Dedifferentiated amniotic fluid mesenchymal stem cell (primary cell): ENCODE results near the gene ERFE.

Experiments used
- DNase-seq: peaks from one replicate; pipeline ENCODE4 v3.0.0-alpha.2; 2016; ENCODE audit errors: extremely low spot score

ERFE gene

DNA sequence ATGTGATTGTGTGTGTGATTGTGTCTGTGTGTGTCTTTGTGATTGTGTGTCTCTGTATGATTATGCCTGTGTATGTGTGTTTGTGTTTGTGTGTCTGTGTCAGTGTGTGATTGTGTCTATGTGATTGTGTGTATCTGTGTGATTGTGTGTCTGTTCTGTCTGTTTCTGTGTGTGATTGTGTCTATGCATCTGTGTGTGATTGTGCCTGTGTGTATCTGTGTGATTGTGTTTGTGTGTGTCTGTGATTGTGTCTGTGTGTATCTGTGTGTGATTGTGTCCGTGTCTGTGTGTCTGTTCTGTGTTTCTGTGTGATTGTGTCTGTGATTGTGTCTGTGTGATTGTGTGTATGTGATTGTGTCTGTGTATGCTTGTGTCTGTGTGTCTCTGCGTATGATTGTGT is 32.4 kb upstream of the ERFE start:
- DNase-seq, result no peak

DNA sequence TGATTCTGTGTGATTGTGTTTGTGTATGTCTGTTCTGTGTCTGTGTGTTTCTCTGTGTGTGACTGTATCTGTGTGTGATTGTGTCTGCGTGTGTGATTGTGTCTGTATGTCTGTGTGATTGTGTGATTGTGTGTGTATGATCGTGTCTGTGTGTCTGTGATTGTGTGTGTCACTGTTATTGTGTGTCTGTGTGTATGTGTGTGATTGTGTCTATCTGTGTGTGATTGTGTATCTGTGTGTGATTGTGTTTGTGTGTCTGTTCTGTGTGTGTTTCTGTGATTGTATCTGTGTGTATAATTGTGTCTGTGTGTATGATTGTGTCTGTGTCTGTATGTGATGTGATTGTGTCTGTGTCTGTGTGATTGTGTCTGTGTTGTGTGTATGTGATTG is 32.0 kb upstream of the ERFE start:
- DNase-seq, result no peak

DNA sequence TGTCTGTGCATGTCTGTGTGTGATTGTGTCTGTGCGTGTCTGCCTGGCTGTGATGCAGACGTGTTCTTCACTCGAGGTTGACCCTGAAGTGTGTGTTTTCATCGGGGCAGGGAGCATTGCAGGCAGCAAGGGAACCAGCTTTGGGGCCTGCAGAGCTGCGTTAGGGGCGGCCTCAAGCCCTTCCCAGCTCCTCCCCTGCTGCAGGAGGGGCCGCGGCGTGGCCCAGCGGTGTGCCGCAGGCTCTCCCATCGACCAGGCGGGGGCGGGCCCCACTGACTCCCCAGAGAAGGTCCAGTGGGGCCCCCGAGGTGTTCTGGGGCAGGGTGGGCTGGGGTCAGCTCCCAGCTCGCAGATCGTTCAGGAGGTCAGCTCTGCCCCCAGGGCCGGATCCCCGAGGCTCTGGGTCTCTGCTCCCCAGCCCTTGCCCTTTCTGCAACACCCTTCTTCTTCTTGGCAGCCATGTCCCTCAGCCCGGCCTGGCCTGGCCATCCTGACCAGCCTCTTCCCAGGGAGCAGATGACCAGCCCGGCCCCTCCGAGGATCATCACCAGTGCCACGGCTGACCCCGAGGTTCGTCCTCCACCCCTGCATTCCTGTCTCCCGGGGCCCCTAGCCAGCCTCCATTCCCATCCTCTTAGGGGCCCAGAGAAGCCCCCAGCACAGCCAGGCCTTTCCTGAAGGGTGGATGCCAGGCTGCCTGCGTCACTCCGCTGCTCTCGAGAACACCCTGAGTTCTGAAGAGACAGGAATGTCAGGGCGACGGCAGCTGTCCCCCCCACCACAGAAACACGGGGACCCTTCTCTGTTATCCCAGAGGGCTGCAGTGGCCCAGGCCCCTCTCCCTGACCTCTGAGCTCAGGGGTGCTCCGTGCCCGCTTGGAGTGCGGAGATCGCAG is 31.4 kb upstream of the ERFE start:
- no peak for DNase-seq

DNA sequence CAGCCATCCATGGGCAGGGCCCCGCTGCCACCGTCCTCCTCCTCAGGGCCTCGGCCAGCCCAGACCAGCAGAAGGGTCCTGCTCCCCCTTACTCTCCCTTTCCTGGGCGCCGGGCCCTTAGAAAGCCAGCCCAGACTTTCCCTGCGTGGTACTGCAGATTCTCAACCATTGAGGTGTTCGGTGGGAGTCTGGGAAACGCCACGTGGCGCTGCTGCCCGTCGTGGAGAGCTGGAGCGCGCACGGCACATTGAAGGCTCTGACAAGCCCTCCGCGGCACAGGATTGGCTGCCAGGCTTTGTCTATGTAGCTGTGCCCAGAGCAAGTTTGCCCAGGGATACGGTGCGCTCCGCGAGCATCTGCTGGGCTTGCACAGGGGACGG is 30.7 kb upstream of the ERFE start:
- DNase-seq, result no peak

DNA sequence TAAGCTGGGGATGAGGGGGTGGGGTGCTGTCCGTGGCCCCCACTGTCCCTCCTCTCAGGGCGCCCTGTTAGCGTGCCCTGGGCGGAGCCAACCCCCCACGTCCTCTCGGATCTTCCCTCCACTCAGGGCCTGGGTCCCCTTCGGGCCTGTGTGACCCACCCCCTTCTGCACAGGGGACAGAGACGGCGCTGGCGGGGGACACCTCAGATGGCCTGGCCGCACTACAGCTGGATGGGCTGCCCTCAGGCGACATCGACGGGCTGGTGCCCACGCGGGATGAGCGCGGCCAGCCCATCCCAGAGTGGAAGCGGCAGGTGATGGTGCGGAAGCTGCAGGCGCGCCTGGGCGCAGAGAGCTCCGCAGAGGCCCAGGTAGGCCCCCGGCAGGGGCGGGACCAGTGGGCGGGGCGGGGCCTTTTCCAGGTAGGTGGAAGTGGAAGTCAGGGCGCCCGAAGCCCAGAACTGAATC is 30.2 kb upstream of the ERFE start:
- no peak for DNase-seq

DNA sequence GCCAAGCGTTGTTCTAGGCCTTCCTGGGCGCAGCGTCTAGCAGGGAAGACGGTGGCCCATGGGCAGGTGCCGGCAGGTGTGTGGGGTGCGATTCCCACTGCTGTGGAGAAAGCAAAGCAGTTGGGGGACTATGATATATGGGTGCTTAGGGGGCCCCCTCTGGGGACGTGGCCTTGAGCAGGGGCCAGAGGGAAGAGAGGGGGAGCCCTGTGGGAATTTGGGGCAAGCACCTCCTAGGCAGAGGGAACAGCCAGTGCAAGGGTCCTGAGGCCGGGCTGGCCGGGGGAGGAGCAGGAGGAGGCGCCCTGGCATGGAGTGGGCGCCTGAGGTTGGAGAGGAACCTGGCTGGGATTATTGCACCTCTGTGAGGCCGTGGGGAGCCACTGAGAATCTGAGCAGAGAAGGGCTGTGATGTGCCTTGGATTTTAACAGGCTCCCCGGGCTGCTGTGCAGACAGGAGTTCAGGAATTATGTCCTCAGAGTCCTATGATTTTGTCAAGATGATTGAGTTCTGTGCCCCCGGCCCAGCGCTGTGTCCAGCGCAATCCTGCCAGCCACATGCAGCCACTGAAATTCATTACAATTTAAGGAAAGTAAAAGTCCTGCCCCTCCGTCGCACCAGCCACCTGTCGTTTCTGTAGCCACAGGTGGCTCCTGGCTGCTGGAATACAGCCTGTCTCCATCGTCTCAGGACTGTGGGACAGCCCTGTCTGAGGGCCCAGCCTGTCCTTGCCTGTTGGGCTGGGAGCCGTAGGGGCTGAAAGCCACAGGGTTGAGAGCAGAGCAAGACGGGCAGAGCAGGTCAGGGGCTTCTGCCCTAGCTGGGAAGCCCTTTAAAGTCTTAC is 29.4 kb upstream of the ERFE start:
- no peak for DNase-seq

DNA sequence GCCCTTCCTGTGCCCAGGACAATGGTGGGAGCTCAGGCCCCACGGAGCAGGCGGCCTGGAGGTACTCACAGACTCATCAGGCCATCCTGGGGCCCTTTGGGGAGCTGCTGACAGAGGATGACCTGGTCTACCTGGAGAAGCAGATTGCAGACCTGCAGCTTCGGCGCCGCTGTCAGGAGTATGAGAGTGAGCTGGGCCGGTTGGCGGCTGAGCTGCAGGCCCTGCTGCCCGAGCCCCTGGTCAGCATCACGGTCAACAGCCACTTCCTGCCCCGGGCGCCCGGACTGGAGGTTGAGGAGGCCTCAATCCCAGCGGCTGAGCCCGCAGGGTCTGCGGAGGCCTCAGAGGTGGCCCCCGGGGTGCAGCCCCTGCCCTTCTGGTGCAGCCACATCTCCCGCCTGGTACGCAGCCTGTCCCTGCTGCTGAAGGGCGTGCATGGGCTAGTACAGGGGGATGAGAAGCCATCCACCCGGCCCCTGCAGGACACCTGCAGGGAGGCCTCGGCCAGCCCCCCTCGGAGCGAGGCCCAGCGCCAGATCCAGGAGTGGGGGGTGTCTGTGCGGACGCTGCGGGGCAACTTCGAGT is 28.6 kb upstream of the ERFE start:
- DNase-seq, result no peak

DNA sequence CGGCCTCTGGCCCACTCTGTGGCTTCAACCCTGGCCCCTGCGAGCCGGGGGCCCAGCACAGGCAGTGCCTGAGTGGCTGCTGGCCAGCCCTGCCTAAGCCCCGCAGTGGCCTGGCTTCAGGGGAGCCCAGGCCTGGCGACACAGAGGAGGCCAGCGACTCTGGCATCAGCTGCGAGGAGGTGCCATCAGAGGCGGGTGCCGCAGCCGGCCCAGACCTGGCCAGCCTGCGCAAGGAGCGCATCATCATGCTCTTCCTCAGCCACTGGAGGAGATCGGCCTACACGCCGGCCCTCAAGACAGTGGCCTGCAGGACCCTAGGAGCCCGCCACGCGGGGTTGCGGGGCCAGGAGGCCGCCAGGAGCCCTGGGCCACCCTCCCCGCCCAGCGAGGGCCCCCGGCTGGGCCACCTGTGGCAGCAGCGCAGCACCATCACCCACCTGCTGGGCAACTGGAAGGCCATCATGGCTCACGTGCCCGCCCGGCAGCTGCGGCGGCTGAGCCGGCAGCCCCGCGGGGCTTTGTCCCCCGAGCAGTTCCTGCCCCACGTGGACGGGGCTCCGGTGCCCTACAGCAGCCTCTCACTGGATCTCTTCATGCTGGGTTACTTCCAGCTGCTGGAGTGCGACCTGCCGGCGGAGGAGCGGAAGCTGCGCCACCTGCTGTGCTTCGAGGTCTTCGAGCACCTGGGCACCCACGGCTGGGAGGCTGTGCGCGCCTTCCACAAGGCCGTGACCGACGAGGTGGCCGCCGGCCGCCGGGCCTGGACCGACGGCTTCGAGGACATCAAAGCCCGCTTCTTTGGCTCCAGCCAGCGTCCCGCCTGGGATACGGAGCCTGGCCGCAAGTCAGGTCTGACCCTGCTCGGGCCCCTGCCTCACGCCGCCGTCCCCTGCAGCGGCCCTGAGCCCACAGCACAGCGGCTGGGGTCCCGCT is 27.8 kb upstream of the ERFE start:
- no peak for DNase-seq

DNA sequence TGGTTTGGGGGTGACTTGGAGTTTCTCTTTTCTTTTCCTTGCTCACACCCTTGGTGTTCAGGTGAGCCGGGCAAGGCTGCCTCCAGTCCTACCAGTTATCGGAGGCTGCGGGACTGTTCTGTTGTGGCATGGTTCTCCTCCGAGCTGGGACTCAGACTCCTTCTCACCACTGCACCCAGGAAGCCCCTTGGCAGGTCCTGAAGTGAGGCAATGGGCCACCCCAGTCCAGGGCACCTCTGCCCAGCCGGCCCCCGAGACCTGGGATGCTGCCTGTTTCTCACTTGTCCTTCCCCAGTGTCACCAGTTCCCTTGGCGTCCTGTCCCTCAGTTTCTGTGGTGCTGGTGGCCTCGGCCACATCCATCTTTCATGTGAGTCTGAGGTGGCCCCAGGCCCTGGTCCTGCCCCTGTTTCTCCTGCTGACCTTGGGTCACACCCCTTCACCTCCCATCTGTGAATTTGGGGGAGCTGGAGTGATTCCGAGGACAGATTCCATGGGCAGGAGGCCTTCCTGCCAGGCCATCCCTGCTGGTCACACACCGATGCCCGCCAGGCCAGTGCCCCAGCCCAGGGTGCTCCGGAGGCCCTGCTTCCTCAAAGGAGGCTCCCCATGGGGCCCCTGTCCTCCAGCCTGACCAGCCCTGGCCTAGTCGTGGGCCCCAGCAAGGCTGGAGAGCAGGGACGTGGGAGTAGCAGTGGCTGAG is 26.9 kb upstream of the ERFE start:
- no peak for DNase-seq

DNA sequence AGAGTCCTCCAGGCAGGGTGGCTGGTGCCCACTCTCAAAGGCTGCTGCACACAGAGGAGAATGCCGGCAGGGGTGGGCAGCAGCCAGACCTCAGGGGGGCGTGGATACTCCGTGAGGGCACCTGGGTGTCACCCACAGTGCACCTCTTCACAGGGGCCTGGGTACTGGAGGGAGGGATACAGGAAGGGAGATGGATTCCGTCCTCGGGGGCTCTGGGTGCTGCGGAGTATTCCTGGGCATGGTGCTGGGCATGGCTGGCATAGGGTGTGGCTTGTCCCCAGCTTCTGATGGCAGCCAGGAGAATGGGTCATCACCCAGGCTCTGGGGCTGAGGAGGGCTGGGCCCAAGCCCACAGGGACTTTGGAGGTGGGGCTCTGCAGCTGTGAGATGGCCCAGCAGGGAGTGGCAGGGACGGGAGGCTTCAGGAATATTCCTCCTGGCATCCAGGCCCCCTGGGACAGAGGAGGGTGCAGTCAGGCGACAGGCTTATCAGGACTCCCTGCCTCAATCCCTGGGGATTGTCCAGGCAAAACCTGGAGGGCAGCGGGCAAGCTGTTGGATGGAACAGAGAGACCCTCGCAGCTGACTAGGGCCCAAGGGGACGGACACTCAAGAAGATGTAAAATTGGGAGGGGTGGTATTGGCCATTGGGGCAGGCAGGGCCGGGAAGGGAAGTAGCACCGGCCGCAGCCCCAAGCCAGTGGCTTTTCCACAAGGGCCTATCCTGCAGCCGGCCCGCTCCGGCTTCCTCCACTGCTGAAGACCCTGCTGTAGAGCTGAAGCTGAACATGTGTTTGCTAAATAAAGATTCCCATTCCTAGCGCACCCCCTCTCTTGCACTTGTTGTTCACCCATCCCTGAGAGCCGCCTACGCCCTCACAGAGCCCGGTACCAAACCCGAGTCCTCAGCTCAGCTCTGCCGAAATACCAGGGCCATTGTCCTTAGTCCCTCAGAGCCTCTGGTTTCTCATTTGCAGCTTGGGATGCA is 26.0 kb upstream of the ERFE start:
- DNase-seq, result no peak

DNA sequence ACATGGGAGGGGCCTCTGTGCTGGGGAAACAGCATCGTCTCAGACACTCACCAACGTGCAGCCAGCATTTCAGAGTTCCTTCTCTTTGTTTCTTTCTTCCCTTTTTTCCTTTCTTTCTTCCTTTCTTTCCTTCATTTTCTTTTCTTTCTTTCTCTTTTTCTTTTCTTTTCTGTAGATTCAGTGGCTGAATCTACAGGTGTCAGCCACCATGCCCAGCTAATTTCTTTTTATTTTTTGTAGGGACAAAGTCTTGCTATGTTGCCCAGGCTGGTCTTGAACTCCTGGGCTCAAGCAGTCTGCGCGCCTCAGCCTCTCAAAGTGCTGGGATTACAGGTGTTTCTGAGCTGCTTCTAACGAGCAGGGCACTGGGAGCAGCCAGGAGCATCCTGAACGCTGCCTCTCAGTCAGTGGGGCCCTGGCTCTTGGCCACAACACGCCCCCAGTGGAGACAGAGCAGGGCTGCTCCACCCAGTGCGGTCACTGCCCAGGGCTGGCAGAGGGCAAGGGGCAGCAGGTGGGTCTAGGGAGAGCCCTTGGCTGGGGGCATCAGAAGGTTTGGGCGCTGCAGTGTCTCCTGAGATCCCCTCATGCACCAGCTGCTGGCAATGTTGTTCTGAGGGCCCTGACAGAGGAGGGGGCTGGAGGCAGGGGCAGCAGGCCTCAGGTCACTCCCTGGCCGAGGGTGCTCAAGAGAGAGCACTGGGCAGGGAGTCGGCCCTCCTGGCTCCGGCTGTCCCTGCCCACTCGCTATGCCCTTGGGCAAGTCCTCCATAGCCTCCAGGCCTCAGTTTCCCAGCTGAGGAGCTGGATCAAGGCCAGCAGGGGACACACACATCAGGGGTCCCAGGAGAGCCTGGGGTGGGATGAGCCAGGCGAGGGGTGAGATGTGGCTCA is 25.0 kb upstream of the ERFE start:
- no peak for DNase-seq

DNA sequence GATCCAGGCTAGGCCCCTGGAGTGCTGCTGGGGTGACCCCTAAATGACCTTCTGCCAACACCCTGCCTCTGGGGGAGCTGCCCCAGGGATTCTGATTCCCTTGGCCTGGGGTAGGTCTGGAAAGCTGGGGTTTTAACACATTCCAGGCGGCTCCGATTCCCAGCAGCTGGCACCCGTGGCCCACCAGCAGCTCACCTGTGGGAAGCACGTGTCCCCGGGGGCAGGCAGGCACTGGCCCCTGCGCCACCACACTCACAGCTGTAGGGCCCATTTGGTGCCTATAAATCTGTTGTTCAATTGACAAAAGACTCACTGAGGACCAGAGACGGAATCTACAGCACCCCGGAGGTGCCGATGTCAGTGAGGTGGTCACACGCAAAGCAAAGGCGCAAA is 24.4 kb upstream of the ERFE start:
- no peak for DNase-seq

DNA sequence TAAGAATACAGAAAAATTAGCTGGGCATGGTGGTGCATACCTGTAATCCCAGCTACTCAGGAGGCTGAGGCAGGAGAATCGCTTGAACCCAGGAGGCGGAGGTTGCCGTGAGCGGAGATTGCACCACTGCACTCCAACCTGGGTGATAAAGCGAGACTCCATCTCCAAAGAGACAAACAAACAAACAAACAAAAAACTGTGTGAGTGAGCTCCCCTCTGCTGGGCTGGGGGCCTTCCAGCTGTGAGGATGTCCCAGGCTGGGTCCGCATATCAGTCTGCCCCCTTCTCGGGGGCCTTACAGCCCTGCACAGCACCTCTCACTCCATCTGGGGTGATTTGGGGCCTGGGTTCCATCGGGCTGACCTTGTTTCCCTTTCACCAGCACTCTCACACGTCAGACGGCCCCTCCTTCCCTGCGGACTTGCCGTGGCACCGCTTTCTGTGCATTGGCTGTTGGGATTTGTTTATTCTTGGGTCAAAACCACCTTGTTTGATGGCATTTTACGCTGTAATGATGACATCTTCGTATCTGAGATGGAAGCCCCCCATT is 23.1 kb upstream of the ERFE start:
- DNase-seq, result no peak

DNA sequence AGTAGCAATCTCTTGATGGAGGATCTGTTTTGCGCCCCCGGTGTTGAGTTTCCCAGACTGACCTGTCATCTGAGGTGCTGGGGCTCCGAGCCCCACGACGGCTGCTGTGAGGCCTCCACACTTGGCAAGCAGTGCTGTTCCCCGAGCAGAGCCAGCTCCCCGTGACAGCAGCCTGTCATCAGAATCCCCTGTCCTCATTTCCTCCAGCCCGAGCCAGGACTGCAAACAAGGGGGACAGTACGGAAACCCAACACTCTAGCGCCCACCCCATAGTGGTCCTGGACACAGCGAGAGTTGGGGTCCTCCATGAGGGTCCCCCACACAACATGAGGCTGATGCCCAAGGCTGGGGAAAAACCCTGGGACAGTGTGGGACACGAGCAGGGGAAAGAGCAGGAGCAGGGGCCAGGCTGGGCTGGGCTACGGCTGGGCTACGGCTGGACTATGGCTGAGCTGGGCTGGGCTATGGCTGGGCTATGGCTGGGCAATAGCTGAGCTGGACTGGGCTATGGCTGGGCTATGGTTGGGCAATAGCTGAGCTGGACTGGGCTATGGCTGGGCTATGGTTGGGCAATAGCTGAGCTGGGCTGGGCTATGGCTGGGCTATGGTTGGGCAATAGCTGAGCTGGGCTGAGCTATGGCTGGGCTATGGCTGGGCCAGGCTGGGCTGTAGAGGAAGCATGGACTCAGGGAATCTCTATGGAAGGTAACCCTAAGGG is 21.8 kb upstream of the ERFE start:
- DNase-seq, result no peak

DNA sequence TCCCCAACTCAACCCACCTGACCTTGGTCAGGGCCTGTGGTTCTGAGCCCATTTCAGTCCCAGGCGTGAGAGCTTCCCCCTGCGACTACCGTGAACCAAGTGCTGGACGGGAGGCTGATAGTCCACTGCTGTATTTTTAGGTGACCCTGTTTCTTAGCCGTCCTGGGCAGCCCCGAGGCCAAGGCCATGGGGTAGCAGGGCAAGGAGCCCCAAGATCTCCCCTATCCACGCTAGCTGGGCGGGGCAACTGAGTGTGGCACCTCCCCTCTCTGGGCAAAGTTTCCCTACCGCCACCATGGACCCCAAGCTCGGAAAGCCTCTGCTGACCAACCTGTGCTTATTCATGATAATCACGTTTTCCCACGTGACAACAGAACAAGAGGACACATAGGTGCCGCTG is 20.9 kb upstream of the ERFE start:
- DNase-seq, result no peak

DNA sequence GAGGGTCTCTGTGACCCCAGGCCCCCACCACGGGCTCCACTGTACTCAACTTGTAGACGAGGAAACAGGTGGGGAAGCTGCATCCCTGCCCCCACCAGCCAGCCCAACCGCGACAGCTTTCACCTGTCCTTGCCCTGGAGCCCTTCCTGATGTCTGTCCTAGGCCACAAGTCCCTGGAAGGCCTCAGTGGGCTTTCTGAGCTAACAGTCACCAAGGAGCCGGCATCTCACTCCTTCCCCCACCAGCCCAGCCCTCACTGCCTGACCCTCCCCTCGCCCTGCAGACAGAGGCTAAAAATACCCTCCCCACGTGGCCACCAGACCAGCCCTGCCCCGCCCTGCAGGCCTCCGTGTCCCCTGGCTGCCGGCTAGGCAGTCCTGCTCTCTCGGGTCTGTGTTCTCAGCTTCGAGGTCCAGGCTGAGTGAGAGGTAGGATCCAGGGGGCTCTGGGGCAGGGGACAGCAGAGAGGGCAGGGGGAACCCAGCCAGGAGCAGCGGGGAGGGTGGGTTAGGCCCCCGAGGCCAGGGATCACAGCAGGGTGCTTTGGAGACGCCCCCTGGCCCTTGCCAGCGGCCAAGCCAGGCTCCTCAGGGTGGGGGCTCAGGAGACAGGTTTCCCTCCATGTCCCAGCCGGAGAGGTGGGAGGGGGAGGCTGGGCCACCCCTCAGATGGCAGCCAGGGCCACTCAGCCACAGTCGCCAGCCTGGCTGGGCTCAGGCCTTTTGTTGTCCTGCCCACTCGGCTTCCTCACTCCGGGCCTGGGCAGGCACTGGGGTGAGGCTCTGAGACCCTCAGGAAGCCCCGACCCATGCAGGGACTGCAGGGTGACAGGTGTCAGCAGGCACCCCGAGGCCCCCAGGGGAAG is 20.2 kb upstream of the ERFE start, which contains the start of gene KLHL30:
Gene KLHL30 (plus strand): TSS at position 338 of the 865 bp plus-strand sequence. CDS start 2,087 bp downstream, outside the sequence.
- no peak for DNase-seq
